Measurements from ENCODE around the gene MISP.

DNA sequence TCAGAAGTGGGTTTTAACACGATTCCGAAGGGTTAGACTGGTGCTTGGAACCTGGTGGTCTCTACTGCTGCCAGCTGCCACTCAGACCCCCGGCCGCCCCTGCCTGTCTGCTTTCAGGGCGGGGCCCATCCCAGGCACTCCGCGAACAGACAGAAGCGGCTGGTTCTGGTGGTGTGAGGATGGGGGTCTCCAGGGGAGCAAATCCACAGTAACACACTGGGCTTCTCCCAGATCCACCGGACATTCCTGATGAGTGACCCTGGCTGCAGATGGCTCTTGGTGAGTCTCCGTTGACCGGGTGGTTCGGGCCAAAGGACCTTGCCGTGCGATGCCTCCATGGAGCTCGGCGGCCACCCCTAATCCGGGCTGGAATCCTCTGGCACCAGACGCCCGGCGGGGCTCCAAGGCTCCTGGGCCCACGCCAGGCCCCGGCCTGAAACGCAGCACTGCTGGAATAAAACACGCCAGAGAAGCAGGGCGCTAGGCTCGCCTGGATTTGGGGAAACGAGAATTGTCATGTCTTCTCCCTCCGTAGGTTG lies 44.2 kb downstream of the MISP start:
- TF ChIP-seq FOXK2 (IDR thresholded peaks at IDR 0.05): no peak
- no peak for TF ChIP-seq TARDBP (IDR thresholded peaks at IDR 0.05)
- no peak for TF ChIP-seq ZNF384 (IDR thresholded peaks at IDR 0.05)
- TF ChIP-seq CTBP1 (IDR thresholded peaks at IDR 0.05; ENCODE audit: borderline replicate concordance): no peak
- TF ChIP-seq ELF4 (IDR thresholded peaks at IDR 0.05): no peak
- no peak for TF ChIP-seq SUZ12 (IDR thresholded peaks at IDR 0.05)
- TF ChIP-seq SP1 (IDR thresholded peaks at IDR 0.05): no peak
- TF ChIP-seq, protein P1, sequence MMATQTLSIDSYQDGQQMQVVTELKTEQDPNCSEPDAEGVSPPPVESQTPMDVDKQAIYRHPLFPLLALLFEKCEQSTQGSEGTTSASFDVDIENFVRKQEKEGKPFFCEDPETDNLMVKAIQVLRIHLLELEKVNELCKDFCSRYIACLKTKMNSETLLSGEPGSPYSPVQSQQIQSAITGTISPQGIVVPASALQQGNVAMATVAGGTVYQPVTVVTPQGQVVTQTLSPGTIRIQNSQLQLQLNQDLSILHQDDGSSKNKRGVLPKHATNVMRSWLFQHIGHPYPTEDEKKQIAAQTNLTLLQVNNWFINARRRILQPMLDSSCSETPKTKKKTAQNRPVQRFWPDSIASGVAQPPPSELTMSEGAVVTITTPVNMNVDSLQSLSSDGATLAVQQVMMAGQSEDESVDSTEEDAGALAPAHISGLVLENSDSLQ (IDR thresholded peaks at IDR 0.05): no peak
- TF ChIP-seq LEF1 (IDR thresholded peaks at IDR 0.05; ENCODE audit: borderline replicate concordance): no peak

Data from HEK293T (cell line).